GM13976 (cell line): ENCODE data around the gene JAKMIP1.

Source experiments
- DNase-seq: peaks from one replicate; pipeline ENCODE4 v3.0.0; 2012; ENCODE audit warnings: low spot score
- in situ Hi-C: fragments of 300-500 bp; cut with MboI; formaldehyde crosslinking; loops from one replicate; pipeline ENCODE4 v1.12.0; 2022; ENCODE audit warnings: low sequenced_read_pairs, mixed read lengths, inconsistent platforms; ENCODE audit not compliant: unreplicated experiment
- TF ChIP-seq, protein P1 (sequence below): IDR thresholded peaks from 2 replicates; pipeline ENCODE4 v1.5.1; 2012; ENCODE audit warnings: borderline replicate concordance, mild to moderate bottlenecking; ENCODE audit not compliant: insufficient read depth; ENCODE audit errors: extremely low read depth, missing control alignments, control extremely low read depth

Gene JAKMIP1

DNA sequence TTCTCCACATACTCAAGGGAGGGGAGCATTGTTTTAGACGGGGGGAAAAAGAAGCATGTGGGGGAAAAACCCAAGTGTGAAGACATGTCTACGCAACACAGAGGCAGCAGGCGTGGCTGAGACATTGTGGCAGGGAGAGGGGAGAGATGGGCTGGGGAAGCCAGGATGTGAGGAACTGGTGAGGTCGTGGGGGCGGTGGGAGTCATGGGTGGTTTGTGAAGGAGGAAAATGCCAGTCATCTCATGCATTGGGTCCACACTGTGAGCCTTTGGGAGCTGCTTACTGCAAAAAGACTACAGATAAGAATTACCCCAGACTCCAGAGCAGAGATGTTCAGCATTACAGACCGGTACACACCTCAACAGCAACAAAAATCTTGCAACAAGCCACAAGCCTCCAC is 2.1 kb downstream of the JAKMIP1 start:
- no peak for DNase-seq
- in situ Hi-C loops, result no loop called here
- TF ChIP-seq, protein P1, sequence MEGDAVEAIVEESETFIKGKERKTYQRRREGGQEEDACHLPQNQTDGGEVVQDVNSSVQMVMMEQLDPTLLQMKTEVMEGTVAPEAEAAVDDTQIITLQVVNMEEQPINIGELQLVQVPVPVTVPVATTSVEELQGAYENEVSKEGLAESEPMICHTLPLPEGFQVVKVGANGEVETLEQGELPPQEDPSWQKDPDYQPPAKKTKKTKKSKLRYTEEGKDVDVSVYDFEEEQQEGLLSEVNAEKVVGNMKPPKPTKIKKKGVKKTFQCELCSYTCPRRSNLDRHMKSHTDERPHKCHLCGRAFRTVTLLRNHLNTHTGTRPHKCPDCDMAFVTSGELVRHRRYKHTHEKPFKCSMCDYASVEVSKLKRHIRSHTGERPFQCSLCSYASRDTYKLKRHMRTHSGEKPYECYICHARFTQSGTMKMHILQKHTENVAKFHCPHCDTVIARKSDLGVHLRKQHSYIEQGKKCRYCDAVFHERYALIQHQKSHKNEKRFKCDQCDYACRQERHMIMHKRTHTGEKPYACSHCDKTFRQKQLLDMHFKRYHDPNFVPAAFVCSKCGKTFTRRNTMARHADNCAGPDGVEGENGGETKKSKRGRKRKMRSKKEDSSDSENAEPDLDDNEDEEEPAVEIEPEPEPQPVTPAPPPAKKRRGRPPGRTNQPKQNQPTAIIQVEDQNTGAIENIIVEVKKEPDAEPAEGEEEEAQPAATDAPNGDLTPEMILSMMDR, result no peak

DNA sequence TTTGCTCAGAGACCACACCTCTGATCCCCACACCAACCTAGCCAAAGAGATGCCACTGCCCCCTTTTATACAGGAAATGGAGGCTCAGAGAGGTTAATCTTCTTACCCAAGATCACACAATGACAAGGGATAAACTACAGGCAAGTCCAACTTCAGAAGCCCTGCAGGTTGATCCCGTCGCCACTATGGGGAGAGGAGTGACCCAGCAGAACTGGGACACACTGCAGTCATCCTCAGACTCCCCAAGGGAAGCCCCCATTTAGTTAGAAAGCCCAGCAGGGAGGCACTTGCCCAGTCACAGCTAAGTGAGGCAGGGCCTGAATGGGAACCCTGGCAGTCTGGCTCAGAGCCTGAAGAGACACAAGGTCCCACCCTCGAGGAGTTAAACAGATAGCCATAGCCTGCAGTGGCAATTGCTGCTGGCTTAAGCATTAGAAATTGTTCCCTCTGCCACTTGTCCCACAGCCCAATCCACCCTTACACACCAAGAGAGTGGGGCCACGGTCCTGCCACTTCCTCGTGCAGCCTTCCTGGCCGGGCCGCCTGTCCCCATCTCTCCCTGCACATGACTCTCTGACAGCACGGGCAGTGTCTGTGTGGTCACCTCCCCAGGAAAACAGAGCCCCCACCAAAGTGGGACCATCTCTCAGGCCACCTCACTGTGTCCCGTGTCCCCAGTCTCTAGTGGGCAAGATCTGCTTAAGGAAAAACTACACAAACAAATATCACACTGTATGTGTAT is 2.7 kb downstream of the JAKMIP1 start:
- no peak for DNase-seq
- TF ChIP-seq, protein P1, result no peak
- in situ Hi-C loops, result no loop called here

DNA sequence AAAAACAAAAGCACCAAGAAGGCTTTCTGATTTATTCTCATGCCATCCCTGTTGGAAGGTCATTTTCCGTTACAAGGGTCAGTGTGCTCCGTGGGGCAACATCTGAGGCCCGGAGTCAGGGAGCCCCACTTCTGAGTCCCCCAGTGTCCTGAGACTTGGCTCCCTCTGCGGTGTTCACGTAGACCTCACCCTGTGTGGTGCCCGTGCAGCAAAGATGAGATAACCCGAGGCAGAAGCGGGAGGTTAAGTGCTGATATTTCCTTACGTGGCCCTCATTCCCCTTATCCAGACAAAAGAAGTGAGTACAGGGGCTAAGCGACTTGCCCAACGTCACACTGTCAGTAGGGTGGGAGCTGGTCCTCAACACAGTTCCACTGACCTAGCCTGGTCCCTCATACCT is 3.5 kb downstream of the JAKMIP1 start:
- in situ Hi-C loops, result no loop called here
- TF ChIP-seq, protein P1, result no peak
- no peak for DNase-seq

DNA sequence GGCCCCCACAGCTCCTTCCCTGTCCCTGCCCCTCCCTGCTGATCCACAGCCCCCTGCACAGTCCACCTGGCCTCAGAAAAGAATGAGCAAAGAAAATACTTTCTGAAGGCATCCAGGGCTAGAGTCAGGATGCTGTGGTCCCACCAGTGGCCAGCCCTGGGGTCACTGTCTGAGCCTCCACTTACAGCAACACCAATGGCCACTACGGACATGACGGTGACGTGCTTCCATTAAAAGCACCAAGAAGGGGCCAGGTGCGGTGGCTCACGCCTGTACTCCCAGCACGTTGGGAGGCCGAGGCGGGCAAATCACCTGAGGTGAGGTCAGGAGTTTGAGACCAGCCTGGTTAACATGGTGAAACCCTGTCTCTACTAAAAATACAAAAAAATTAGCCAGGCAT is 4.0 kb downstream of the JAKMIP1 start:
- no peak for DNase-seq
- TF ChIP-seq, protein P1, result no peak
- in situ Hi-C loops, result no loop called here

DNA sequence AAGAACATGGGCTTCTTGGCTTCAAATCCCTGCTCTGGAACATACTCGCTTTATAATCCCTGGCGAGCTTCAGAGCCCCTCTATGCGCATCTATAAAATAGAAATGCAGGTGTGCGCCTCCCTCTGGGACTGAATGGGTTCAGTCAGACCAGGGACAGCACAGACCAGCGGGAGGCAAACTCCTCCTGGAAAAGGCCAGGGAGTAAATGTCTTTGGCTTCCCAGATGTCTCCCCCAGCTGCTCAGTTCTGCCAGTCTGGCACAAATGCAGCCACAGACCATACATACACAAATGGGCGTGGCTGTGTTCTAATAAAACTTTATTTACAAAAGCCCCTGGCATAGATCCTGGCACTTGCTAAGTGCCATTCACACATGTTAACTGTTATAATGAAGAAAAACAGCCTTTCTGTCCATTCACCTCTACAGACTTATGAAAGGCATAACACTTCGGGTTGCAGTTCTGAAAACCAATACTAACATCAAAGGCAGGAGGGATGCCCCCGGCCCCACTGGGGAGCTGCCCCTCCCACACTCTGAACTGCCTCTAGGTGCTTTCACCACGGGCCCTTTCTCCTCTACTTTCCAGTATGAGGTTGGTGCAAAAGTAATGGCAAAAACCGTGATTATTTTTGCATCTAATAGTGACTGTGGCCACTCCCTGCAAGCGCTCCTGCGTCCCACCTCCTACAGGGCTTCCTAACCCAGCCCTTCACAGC is 4.6 kb downstream of the JAKMIP1 start:
- DNase-seq, result no peak
- TF ChIP-seq, protein P1, result no peak
- in situ Hi-C loops, result no loop called here

DNA sequence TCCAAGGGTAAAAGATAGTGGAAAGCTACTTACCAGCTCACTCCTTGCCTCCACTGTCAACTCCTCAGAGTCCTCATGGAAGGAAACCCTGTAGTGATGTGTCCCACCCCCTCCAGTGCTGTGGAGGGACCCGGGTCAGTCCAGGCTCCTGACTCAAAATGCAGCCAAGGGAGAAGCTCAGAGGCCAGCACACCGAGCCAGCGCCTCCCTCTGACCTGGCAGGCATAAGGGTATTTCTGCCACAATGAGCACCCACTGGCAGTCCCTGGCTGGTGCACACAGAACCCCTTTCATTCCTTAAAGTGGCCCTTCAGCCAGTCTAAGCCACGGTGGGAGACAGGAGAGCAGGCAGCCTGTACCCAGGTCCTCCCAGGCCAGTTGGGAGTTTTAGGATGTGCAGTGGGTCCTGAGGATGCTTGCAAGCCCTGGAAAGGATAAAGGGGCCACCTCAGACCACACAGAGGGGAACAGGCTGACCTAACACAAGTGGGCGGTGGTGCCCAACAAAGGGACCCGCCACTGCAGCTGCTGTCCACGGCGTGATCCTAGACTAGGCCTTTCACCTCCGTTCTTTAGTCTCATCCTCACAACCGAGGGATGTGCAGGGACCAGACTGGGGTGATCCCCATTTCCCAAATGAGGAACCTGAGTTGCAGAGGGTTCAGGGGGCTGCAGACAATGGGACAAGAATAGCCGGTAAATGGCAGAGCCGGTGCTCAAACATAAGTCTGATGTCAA is 5.7 kb downstream of the JAKMIP1 start:
- DNase-seq, result no peak
- in situ Hi-C loops, result no loop called here
- TF ChIP-seq, protein P1, result no peak
